ENCODE results near the gene CFAP126. TPM values are rescaled to one million over a fixed set of nuclear protein-coding genes. Genes with fewer than 3 reads are reported as not detected.

Gene CFAP126
- total RNA-seq, 1 experiment from 2014 or later: not detected

DNA sequence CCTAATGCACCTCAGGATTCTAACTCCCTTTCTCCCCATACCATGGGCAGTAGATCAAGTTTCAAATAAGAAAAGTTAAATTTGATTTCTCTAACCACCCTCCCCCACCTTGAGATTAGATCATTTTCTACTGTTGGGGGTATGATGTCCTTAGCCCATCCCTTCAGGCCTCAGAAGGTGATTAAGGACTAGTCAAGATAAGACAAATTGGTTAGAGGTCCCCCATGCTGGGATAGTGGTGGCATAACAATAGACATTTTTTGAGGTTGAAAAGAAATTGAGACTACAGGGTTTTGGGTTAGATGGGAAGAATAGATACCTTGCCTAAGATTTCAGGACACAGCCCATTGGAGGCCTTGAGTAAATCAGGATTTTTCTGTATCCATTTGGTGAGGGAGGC lies 2.5 kb downstream of the CFAP126 start:
- Mint-ChIP-seq H3K4me3 (no peak overlapping the region), H3K4me1 (peaks cover 12 to 16% of the 10 kb centered on the region in 2 experiments), H3K27ac (0 out of 7 replicates have a peak overlapping the region, but pooled peaks of 1 of the 3 experiments have one; percentile 3), H3K36me3 (ENCODE audit: insufficient read depth in 1 of 3, low read depth in 3 of 3) (peaks cover 2 to 24% (median 22%) of the 10 kb centered on the region in 3 experiments; a peak in 5 of 7 replicates), H3K9me3 (no peaks in the 10 kb centered on the region), H3K27me3 (ENCODE audit: low read depth) (no peaks in the 10 kb centered on the region)
- Histone ChIP-seq H3T11ph (ENCODE audit: low read length) (no peak overlapping the region), H2BK15ac (ENCODE audit: low read depth, low read length) (no peak overlapping the region), H3K56ac (ENCODE audit: insufficient read length, low read depth, low read length) (no peak overlapping the region), H3K27ac (ENCODE audit: insufficient read length, low read depth, low read length) (no peak overlapping the region), H3K4me1 (ENCODE audit: insufficient read depth, low read length) (no peaks in the 10 kb centered on the region; the same call in 1 of the 2 replicates), H3K79me1 (ENCODE audit: insufficient read depth, low read depth, low read length, poor library complexity, severe bottlenecking) (no peaks in the 10 kb centered on the region), H2BK5ac (ENCODE audit: insufficient read length, low read length) (no peak overlapping the region), H3K23me2 (ENCODE audit: insufficient read length, low read depth, low read length, poor library complexity, severe bottlenecking) (no peaks in the 10 kb centered on the region), H3K23ac (ENCODE audit: insufficient read length, low read depth, low read length) (no peak overlapping the region), H4K91ac (ENCODE audit: insufficient read length, low read depth, low read length) (no peak overlapping the region), H4K8ac (replicated peaks; ENCODE audit: insufficient read length, low read depth, low read length) (no peak overlapping the region), H2AK5ac (ENCODE audit: insufficient read length, low read length) (no peak overlapping the region), H2AFZ (ENCODE audit: low read length) (no peak overlapping the region), H3K18ac (ENCODE audit: insufficient read length, low read depth, low read length) (no peak overlapping the region), H4K5ac (ENCODE audit: insufficient read length, low read depth, low read length) (no peak overlapping the region), H3K4me2 (ENCODE audit: insufficient read depth, insufficient read length, low read length) (no peak overlapping the region), H2BK12ac (ENCODE audit: insufficient read length, low read depth, low read length) (no peak overlapping the region), H3K79me2 (ENCODE audit: insufficient read depth, low read length) (no peaks in the 10 kb centered on the region), H3K14ac (ENCODE audit: insufficient read depth, low read length) (no peak overlapping the region), H2BK120ac (ENCODE audit: low read depth, low read length, poor library complexity, severe bottlenecking) (no peak overlapping the region), H3K9me3 (ENCODE audit: control insufficient read depth, low read depth, low read length) (no peaks in the 10 kb centered on the region), H2BK20ac (ENCODE audit: low read depth, low read length, poor library complexity, severe bottlenecking) (no peak overlapping the region), H4K20me1 (ENCODE audit: control insufficient read depth, insufficient read depth, insufficient read length) (no peaks in the 10 kb centered on the region), H3K9ac (ENCODE audit: extremely low read depth, insufficient read length, low read length) (no peak overlapping the region), H3K4ac (ENCODE audit: low read depth, low read length) (no peak overlapping the region), H3K27me3 (ENCODE audit: insufficient read depth, low read length) (no peaks in the 10 kb centered on the region)
- TF ChIP-seq, protein P1, sequence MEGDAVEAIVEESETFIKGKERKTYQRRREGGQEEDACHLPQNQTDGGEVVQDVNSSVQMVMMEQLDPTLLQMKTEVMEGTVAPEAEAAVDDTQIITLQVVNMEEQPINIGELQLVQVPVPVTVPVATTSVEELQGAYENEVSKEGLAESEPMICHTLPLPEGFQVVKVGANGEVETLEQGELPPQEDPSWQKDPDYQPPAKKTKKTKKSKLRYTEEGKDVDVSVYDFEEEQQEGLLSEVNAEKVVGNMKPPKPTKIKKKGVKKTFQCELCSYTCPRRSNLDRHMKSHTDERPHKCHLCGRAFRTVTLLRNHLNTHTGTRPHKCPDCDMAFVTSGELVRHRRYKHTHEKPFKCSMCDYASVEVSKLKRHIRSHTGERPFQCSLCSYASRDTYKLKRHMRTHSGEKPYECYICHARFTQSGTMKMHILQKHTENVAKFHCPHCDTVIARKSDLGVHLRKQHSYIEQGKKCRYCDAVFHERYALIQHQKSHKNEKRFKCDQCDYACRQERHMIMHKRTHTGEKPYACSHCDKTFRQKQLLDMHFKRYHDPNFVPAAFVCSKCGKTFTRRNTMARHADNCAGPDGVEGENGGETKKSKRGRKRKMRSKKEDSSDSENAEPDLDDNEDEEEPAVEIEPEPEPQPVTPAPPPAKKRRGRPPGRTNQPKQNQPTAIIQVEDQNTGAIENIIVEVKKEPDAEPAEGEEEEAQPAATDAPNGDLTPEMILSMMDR (conservative IDR thresholded peaks at IDR 0.05): no peak
- no peak for DNase-seq

All from H9 (cell line).